Measurements from ENCODE around the gene OR8B12. TPM values are rescaled to one million over a fixed set of nuclear protein-coding genes. Genes with fewer than 3 reads are reported as not detected.

The OR8B12 gene
- total RNA-seq, 2 donors from 2014 or later: not detected

DNA sequence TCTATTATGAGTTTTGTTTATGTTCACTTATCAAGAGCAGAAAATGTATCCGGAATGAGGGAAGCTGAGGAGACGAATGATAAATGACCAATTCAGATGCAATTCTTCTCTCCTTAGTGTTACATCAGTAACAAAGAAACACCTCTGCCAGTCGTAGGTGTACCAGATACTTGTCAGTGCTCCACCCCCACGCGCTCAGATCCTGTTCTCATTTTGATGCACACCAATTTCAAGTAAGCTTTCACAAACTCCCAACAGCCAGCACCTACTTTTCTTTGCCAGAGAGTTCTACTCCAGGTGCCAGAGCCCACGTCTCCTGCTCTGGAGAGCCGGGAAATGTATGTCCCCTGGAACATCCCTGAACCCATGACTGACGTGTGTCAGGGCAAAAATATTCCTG is 43.7 kb downstream of the OR8B12 start:
- no peak for ATAC-seq (replicated peaks)
- Mint-ChIP-seq H3K27me3 (peaks cover 15% of the 10 kb centered on the region), H3K4me3 (no peak overlapping the region), H3K36me3 (ENCODE audit: low read depth) (no peaks in the 10 kb centered on the region), H3K9me3 (no peaks in the 10 kb centered on the region), H3K27ac (no peak overlapping the region), H3K4me1 (no peaks in the 10 kb centered on the region)

DNA sequence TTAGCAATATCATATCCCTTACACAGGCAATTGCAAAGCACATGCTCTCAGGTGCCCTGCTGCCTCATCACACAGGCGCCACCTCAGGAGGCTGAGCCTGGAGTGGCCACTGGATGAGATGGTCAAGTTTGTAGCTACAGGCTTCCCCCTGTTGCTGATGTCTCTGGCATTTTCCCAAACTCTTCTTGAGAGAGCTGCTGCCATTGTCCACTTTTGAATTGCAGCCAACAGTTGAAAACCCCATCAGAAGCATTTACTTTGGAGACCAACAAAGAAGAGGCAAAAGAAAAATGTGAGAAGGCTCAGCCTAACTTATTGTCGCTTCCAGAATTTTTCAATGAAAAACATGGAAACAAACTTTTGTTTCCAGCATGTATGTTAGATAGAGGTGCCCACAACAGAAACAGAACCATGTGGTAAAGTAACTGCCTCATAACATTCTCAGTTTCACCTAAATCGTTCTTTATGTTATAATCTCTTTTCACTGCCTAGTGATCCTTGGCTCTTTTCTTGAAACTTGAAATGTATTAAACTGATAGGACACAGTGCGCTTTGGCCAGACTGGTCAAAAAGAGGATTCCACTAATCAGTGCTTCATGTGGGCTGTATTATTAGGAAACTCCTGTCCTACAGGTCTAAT is 50.3 kb downstream of the OR8B12 start:
- Mint-ChIP-seq H3K9me3 (peaks cover 4% of the 10 kb centered on the region), H3K27me3 (peaks cover 3% of the 10 kb centered on the region), H3K27ac (no peak overlapping the region), H3K4me3 (no peak overlapping the region), H3K4me1 (no peaks in the 10 kb centered on the region), H3K36me3 (ENCODE audit: low read depth) (no peaks in the 10 kb centered on the region)
- ATAC-seq (replicated peaks): no peak

Other genes starting within 250 kb of the OR8B12 start
- gene OR8D1, start 229.7 kb downstream of the OR8B12 start, total RNA-seq: not detected
- not detected for gene OR8D2, start 223.5 kb downstream of the OR8B12 start, total RNA-seq
- gene OR8B2, start 159.2 kb downstream of the OR8B12 start, total RNA-seq: not detected
- not detected for gene OR8B3, start 144.6 kb downstream of the OR8B12 start, total RNA-seq
- gene OR8B4, start 118.8 kb downstream of the OR8B12 start, total RNA-seq: not detected
- gene OR8B8, start 98.0 kb downstream of the OR8B12 start, total RNA-seq: not detected
- not detected for gene OR8A1, start 26.3 kb upstream of the OR8B12 start, total RNA-seq
- gene PANX3, start 67.8 kb upstream of the OR8B12 start, total RNA-seq: not detected
- gene TBRG1, start 79.2 kb upstream of the OR8B12 start, total RNA-seq: 10 to 100 TPM; 28.8 to 30.0 TPM
- gene SIAE, start 130.1 kb upstream of the OR8B12 start, total RNA-seq: 10 to 100 TPM in 1 of 2 donors, 1 to 10 TPM in 1; 7.5 to 10.5 TPM
- 1 to 10 TPM; 1.3 to 2.8 TPM for gene SPA17, start 130.2 kb upstream of the OR8B12 start, total RNA-seq
- 1 to 10 TPM; 7.3 to 8.0 TPM for gene NRGN, start 196.3 kb upstream of the OR8B12 start, total RNA-seq
- gene VSIG2, start 208.6 kb upstream of the OR8B12 start, total RNA-seq: not detected
- gene ESAM, start 218.6 kb upstream of the OR8B12 start, total RNA-seq: under 1 TPM; 0.50 to 0.84 TPM

Data from activated T-helper 17 cell treated with anti-CD3 and anti-CD28 coated beads, Interleukin-2, amount 50 U/mL, for 72 hours (primary cell).